ENCODE measurements around the gene PNLDC1.
"Not testable (repeated sequence)": the region's sequence is repeated elsewhere in the genome, so short reads cannot be mapped to it uniquely, and the experiment has no call there.

PNLDC1 gene

DNA sequence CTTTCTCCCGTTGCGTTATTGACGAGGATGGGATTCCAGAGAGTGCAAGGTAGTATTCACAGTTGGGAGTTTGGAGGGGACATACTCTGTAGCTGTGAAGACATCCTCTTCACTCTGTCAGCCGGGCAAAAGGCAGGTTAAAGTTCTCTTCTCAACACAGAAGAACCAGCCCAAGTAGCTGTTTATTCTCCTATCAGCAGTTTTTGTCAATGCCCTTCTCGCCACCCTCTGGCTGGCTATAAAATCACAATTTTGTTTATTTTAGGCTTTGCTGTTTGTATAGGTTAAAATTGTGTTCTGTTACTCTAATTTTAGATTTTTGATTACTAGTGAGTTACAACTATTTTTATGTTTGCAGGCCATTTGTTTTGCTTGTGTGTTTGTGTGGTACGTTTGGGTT, 52.8 kb downstream of the PNLDC1 start:
- DNase-seq = no peak

DNA sequence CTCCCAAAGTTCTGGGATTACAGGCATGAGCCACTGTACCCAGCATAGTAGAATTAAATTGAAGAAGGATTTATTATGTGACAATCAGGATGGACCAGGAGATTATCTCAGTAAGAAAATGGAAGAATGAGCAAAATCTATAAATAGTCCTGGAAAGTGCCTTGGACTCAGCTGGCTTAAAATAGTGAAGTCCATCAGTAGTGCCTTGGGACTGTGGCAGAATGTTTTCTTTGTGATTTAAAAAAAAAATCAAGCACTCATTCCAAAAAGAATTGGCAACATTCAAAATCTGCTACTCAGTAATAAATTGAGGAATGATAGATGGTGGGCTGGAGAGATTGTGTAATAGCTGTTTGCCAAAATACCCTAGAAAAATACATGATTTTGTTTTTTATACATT, 53.7 kb downstream of the PNLDC1 start:
- DNase-seq = no peak

DNA sequence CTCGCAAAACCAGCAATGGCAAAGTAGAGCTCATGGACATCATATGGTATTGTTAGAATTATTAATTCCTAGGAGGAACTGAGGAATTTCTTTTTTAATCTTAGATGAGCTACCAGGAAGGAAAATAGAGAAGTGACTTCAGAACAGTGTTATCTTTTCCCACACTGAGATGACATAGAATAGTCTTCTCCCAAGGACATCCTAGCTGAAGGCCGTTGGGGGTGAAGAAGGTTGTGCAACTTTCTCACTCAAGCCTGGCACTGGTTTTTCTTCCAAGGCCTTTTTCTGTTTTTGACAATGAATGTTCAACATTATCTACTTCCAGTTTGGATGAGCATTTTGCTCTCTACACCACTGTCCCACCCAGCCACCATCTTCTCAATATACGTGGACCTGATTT, 54.9 kb downstream of the PNLDC1 start:
- DNase-seq = no peak

DNA sequence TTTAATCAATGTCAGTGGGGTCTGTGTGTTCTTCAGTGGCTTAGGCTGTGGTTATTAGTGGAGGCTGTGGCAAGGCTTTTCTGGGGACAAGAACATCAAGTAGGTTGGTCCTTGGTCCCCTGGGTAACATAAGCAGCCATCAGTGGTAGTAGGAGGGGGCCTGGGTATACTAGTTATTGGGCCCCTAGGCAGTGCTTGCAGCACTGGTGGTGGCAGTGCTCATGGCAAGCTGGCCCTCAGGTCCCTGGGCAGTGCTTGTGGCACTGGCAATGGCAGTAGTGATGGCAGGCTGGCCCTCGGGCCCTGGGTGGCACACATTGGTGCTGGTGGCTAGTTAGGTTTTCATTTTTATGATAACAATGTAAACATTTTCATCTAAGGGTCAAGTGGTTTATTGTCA, 58.2 kb downstream of the PNLDC1 start:
- no peak for DNase-seq

DNA sequence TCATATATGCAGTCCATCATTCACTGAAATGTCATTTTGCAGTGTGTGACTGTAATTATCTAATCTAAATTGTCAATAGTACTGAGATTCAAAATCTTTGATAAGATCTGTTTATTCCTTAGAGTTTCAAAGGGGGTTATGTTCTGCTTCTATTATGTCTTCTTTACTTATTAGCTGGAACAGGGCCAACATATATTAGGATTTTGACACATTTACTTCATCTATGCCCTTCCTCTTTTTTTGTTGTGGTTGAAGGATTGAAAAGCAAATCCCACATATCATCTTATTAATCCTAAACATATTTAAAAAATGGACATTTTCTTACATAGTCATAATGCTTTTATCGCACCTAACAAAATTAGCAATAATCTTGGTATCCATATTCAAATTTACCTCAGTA, 60.4 kb downstream of the PNLDC1 start:
- DNase-seq = no peak

DNA sequence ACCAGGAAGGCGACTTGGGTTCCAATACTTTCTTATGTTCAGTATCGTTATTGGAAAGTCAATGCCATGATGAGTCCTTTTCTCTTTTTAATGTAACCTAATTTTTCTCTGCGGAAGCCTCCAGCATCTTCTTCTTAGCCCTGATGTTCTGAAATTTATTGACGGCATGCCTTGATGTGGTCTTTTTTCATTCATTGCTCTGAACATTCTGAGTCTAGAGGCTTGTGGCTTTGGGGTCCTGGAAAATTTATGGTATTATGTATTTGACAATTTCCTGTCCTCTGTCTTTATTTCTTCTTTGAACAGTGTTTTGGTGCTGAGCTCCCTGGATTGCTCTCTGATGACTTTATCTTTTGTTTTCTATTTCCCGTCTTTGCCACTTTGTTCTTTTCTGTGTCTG, 62.0 kb downstream of the PNLDC1 start:
- DNase-seq = no peak

DNA sequence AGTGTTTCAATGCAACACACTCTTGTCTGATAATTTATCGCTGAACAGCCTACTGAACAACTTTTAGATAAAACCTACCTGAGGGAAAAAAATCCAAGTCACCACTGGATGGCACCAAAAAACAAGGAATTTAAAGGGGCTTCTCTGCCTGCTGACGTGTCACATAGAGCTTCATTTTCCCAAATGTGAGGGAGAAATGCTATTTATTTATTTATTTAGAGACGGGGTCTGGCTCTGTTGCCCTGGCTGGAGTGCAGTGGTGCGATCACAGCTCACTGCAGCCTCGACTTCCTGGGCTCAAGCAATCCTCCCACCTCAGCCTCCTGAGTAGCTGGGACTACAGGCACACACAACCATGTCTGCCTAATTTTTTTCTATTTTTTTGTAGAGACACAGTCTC, 63.3 kb downstream of the PNLDC1 start:
- not testable (repeated sequence) for DNase-seq

DNA sequence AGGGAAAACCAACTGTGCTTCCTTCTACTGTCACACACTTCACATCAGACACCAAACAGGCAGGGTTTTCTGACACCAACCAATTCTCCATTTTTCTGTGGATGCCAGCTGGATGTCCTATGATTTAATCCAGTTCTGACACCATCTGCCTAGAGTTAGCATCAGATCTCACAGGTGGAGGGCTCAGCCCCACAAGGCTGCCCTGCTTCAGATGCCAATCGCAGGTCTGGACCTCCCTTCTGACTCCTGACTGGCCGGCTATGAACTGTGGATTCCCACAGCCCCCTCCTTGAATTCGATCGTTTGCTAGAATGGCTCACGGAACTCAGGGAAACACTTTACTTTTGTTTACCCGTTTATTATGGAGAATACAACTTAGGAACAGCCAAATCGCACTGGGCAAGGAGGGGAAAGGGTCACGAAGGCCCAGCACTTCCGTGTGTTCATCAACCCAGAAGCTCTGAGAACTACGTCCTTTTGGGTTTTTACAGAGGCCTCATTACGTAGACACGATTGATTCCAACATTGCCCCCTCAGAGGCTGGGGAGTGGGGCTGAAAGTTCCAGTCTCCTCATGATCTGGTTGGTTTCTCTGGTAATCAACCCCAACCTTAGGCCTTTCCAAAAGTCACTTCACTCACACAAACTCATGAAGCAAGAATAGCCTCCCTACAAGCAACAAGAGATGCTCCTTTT, 65.3 kb downstream of the PNLDC1 start:
- DNase-seq = no peak

DNA sequence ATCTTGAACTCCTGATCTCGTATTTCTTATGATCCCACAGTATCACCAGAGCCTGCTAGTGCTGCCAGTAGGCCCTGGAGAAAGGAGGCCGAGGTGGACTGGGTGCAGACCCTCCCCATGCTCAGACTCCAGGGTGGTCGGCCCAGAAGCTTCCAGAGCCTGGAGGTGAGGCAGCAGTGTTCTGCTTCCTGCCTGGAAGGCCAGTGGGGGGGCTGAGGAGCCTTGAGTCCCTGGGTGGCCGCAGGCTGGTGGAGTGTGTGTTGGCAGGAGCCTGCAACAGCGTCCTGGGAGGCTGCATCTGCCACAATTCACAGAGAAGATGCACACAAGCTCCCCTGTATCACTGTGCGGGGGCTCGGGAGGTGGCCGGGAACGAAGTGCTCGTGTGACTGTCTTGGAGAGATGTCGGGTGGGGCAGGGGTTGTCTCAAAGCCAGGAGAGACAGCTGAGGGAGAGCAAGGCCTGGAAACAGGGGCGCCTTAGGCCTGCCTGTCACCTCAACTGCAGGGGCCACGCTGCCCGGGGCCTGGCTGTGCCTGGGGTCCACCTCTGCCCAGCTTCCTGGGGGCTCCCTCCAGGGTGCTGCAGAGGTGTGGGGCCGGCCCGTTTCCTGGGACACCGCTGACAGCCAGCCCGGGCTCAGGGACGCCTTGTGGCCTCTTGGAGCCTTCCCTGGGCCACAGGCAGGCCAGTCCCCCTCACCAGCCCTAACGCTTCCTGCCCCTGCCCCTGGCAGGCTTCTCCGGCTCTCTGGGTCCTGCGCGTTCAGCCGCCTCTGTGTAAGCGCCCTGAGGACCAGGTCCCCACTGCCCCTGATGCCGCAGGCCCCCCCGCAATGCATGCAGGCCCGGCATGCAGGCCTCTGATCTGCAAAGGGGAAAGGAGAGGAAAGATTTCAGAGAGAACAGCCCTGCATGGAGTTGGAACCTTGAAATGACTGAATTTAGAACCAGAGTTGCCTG, 66.5 kb downstream of the PNLDC1 start:
- DNase-seq = no peak
